ENCODE measurements around the gene PEX7. TPM values are rescaled to one million over a fixed set of nuclear protein-coding genes. Genes with fewer than 3 reads are reported as not detected.

PEX7 gene
- total and polyA plus RNA-seq, 2 experiments from 2014 or later, result 13.7 to 15.7 TPM

DNA sequence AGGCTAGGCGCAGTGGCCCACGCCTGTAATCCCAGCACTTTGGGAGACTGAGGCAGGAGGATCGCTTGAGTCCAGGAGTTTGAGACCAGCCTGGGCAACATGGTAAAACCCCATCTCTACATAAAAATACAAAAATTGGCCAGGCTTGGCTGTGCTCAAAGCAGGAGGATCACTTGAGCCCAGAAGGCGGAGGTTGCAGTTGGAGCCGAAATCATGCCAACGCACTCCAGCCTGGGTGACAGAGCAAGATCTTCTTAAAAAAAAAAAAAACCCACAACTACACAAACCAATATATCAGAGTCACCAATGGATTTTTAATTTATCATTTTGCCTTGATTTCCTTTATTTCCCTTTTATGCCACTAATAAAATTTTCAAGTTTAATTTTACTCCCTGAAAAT, 39.4 kb upstream of the PEX7 start:
- no peak for DNase-seq (ENCODE audit: low read depth in 1 of 2, low spot score in 1 of 2)
- no peaks in the 10 kb centered on the region for H3K36me3 ChIP-seq
- peaks cover 4% of the 10 kb centered on the region for H3K4me1 ChIP-seq (ENCODE audit: low read depth)
- H3K27me3 ChIP-seq, result peaks cover 4% of the 10 kb centered on the region
- TF ChIP-seq, protein P1, sequence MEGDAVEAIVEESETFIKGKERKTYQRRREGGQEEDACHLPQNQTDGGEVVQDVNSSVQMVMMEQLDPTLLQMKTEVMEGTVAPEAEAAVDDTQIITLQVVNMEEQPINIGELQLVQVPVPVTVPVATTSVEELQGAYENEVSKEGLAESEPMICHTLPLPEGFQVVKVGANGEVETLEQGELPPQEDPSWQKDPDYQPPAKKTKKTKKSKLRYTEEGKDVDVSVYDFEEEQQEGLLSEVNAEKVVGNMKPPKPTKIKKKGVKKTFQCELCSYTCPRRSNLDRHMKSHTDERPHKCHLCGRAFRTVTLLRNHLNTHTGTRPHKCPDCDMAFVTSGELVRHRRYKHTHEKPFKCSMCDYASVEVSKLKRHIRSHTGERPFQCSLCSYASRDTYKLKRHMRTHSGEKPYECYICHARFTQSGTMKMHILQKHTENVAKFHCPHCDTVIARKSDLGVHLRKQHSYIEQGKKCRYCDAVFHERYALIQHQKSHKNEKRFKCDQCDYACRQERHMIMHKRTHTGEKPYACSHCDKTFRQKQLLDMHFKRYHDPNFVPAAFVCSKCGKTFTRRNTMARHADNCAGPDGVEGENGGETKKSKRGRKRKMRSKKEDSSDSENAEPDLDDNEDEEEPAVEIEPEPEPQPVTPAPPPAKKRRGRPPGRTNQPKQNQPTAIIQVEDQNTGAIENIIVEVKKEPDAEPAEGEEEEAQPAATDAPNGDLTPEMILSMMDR (IDR thresholded peaks at IDR 0.05; ENCODE audit: low read depth, low read length), result no peak
- H3K4me3 ChIP-seq, result no peak overlapping the region
- H3K27ac ChIP-seq, result no peak overlapping the region
- no peaks in the 10 kb centered on the region for H3K9me3 ChIP-seq (ENCODE audit: low read depth)

DNA sequence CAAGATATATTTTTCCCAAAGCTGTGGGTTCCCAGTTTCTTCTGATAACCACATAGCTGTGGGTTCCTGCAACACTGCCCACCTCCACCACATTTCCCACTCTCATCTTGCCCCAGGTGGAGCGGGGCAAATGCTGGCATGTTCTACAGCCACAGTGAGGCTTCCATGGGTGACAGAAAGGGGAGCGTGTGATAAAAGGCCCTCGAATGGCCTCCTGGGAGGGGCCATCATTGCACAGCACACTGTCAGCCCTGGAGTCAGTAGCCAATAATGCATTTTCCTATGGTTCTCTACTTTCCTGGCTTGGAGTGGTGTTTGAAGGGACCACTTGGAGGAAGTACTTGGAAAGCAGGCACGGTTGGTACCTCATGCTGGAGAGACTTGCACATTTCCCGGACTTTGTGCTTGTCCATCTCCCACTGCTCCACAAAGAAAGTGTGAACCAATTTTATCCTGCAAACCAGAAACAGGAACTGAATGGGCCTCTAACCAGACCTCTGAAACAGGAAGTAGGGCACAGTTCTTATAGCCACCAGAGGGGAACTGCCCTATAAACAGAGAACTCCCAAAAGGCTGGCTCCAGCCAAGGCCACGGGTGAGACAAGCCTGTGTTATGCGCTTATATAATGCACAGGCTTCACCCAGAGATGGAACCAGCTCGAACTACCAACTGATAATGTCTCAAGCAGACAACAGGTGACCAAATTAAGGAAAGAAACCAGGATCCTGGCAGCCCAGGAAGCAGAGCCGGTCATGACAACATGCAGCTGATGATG, 38.7 kb upstream of the PEX7 start:
- DNase-seq (ENCODE audit: low read depth in 1 of 2, low spot score in 1 of 2), result no peak
- TF ChIP-seq, protein P1 (IDR thresholded peaks at IDR 0.05; ENCODE audit: low read depth, low read length), result no peak
- Histone ChIP-seq H3K36me3 (no peaks in the 10 kb centered on the region), H3K27ac (no peak overlapping the region), H3K27me3 (peaks cover 5% of the 10 kb centered on the region), H3K9me3 (ENCODE audit: low read depth) (no peaks in the 10 kb centered on the region), H3K4me1 (ENCODE audit: low read depth) (peaks cover 4% of the 10 kb centered on the region), H3K4me3 (no peak overlapping the region)

DNA sequence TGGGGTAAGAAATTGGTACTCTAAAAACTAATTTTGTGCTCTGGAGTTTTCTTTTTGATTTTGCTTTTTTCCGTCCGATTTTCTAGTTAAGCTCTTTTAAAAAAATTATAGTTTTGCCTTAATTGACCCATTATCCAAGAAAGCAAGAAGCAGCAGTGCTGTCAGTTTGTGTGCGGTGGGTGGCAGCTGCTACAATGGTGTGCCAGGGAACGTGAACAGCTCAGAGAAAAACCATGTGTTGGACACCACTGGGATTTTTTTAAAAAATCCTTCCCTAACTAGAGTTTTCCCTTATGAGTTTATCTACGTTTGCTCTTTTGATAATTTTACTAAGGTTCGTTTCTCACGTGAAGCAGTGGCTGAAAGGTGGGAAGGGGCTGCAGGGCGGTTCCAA, 38.1 kb upstream of the PEX7 start:
- DNase-seq (ENCODE audit: low read depth in 1 of 2, low spot score in 1 of 2), result no peak
- Histone ChIP-seq H3K27ac (no peak overlapping the region), H3K27me3 (peaks cover 5% of the 10 kb centered on the region), H3K36me3 (no peaks in the 10 kb centered on the region), H3K9me3 (ENCODE audit: low read depth) (no peaks in the 10 kb centered on the region), H3K4me3 (no peak overlapping the region), H3K4me1 (ENCODE audit: low read depth) (peaks cover 4% of the 10 kb centered on the region)
- TF ChIP-seq, protein P1 (IDR thresholded peaks at IDR 0.05; ENCODE audit: low read depth, low read length), result no peak

DNA sequence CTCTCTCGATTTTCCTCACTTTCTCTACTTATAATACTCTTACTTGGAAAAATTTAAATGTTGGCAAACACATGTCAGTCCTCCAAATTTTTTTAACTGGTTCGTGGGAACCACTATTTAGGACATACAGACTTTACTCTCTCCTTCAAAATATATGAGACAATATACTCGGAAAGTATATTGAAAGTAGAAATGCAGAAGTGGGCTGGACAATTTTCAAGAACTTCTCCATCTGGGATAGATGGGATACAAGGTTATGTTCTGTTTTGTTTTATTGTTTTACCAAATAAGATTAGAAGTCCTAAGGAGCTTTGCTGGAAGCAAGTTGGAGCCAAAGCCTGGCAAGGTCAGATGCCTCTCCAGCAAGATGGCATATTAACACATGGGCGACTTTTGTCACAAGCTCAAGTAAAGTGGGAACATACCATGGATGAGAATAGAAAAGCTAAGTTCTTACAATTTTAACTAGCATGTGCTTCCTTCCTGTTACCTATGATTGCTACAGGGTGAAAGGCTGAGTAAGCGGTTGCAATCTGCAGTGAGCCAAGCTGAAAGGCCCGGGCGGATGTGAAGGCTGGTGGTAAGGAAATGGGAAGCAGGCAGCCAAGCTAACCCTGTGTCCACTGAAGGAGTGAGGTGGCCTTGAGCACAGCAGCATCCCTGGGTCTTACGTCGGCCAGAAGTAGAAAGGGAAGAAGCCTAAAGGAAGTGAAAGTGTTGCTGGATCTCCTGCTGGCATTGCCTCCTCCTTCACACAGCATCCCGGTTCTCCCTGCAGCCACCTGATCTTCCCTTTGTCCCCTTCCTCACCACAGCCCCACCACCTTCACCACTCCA, 37.3 kb upstream of the PEX7 start:
- TF ChIP-seq, protein P1 (IDR thresholded peaks at IDR 0.05; ENCODE audit: low read depth, low read length), result no peak
- peak in 1 of 2 donors; percentile 70 for DNase-seq (ENCODE audit: low read depth in 1 of 2, low spot score in 1 of 2)
- H3K4me1 ChIP-seq (ENCODE audit: low read depth), result no peaks in the 10 kb centered on the region
- no peak overlapping the region for H3K27ac ChIP-seq
- H3K4me3 ChIP-seq, result no peak overlapping the region
- peaks cover 9% of the 10 kb centered on the region for H3K27me3 ChIP-seq
- no peaks in the 10 kb centered on the region for H3K36me3 ChIP-seq
- H3K9me3 ChIP-seq (ENCODE audit: low read depth), result no peaks in the 10 kb centered on the region

DNA sequence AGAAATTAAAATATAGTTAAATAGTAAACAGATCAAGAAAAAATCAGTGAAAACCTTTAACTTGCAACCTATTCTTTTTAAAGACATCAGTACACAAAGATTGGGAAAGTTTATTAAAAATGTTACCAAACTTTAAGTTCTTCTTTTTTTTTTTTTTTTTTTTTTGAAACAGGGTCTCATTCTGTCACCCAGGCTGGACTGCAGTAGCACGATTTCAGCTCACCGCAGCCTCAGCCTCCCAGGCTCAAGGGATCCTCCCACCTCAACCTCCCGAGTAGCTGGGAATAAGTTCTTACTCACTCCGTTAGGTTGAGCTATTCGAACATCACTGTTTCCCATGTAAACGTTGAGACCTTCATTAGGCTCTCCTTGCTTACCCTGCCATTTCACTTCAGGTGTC, 35.7 kb upstream of the PEX7 start:
- no peaks in the 10 kb centered on the region for H3K9me3 ChIP-seq (ENCODE audit: low read depth)
- peaks cover 24% of the 10 kb centered on the region for H3K27me3 ChIP-seq
- TF ChIP-seq, protein P1 (IDR thresholded peaks at IDR 0.05; ENCODE audit: low read depth, low read length), result no peak
- no peak overlapping the region for H3K4me3 ChIP-seq
- H3K4me1 ChIP-seq (ENCODE audit: low read depth), result no peaks in the 10 kb centered on the region
- H3K27ac ChIP-seq, result no peak overlapping the region
- DNase-seq (ENCODE audit: low read depth in 1 of 2, low spot score in 1 of 2), result no peak
- H3K36me3 ChIP-seq, result no peaks in the 10 kb centered on the region
